Bone marrow (tissue), 2 donors: ENCODE results near the gene FBXO2.

ENCODE experiments used
- DNase-seq, 2 donors: peaks; one replicate each; lab custom pipeline; 2025; lab: John Stamatoyannopoulos, UW

FBXO2 gene

GRCh38 chr1:11653101-11653860 lies 948 bp downstream of the FBXO2 start:
- DNase-seq = no peak

- no peak for DNase-seq
These were observed 1.9 kb downstream of the FBXO2 start for GRCh38 chr1:11652203-11652780.

- DNase-seq = no peak
These were observed 3.2 kb downstream of the FBXO2 start for GRCh38 chr1:11651017-11651416.

GRCh38 chr1:11650331-11650991 lies 3.8 kb downstream of the FBXO2 start:
- DNase-seq = peak; percentile 40 to 55

- DNase-seq = no peak
These were observed 4.5 kb downstream of the FBXO2 start for GRCh38 chr1:11649624-11650330.

- DNase-seq = no peak
These were observed 5.0 kb downstream of the FBXO2 start for GRCh38 chr1:11649237-11649623.

GRCh38 chr1:11648732-11649158 lies 5.5 kb downstream of the FBXO2 start:
- DNase-seq = no peak

- DNase-seq = no peak
These were observed 6.2 kb downstream of the FBXO2 start for GRCh38 chr1:11648039-11648438.

- no peak for DNase-seq
These were observed 6.9 kb downstream of the FBXO2 start for GRCh38 chr1:11647333-11647732.

- DNase-seq = no peak
These were observed 7.9 kb downstream of the FBXO2 start for GRCh38 chr1:11646317-11646716.

- DNase-seq = peak; percentile 18 to 48
These were observed 8.5 kb downstream of the FBXO2 start for GRCh38 chr1:11645670-11646265.

- no peak for DNase-seq
These were observed 9.0 kb downstream of the FBXO2 start for GRCh38 chr1:11645270-11645669.

GRCh38 chr1:11643782-11644181 lies 10.4 kb downstream of the FBXO2 start:
- DNase-seq = no peak

GRCh38 chr1:11642418-11643017 lies 11.7 kb downstream of the FBXO2 start:
- peak; percentile 12 to 63 for DNase-seq

- DNase-seq = no peak
These were observed 12.4 kb downstream of the FBXO2 start for GRCh38 chr1:11641776-11642305.

GRCh38 chr1:11640944-11641343 lies 13.3 kb downstream of the FBXO2 start:
- no peak for DNase-seq

GRCh38 chr1:11640101-11640500 lies 14.1 kb downstream of the FBXO2 start:
- DNase-seq = no peak

- DNase-seq = no peak
These were observed 14.9 kb downstream of the FBXO2 start for GRCh38 chr1:11639372-11639771.

- no peak for DNase-seq
These were observed 16.1 kb downstream of the FBXO2 start for GRCh38 chr1:11638121-11638520.

- DNase-seq = no peak
These were observed 19.6 kb downstream of the FBXO2 start for GRCh38 chr1:11634365-11635192.
